GM04504 (cell line): ENCODE measurements around the gene CBX4.
A peak's percentile ranks its signal among the peaks of the same experiment; 100 is the strongest.

ENCODE experiments used
- DNase-seq: peaks from one replicate; pipeline ENCODE4 v3.0.0-alpha.2; 2012; ENCODE audit warnings: low read depth

The CBX4 gene

DNA sequence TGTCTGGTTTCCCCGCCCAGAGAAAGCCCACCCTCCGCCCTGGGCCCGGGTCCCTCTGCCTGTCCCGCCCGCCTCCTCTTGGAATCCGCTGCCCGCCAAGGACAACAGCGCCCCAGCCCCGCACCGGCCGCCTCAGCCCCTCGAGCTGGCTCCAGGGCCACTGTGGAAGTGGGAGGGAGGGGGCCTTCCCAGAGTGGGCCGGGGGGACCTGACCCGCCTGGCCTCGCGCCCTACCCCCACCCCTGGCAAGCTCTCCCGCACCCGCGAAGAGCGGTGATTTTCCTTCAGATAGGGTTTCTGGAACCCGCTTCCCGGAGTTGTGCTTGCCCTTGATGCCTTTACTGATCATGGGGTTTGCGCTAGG is 40.1 kb downstream of the CBX4 start:
- no peak for DNase-seq

DNA sequence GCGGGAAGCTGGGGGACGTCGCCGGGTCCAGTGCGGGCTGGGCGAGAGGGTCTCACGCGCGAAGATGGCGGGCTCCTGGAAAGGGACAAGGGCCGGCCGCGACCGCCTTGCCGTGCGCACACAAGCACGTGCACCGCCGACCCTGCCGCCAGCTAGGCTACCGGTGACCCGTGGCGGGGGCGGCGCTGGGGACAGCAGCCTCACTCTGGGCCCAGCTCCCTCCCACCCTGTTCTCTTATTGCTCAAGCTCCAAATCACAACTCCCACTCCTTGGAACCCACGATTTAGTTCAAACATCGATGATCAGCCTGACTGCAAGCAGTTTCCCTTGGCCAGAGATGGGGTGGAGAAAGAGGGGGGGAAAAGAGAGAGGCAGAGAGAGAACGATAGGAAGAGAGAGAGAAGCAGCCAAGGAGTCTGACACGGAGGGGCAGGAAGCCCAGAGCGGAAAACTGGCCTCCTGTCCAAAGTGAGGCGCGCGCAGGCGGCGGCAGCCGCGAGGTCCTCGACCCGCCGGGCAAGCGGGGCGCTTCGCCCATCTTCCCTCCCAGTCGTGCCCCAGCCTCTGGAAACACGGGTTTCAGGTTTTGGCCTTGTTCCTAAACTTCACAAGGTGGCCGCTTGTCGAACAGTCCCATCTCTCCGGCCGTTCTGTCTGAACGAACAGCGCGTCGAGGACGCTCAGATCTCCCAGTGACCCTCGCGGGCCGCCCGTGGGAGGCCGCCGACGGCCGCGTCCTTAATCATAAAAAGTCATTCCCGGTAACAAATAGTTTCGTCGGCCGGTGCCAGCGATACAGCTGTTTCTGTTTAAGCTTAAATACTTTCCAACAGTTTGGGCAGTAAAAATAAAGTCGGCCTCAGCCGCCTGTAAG is 40.7 kb downstream of the CBX4 start:
- DNase-seq = no peak

DNA sequence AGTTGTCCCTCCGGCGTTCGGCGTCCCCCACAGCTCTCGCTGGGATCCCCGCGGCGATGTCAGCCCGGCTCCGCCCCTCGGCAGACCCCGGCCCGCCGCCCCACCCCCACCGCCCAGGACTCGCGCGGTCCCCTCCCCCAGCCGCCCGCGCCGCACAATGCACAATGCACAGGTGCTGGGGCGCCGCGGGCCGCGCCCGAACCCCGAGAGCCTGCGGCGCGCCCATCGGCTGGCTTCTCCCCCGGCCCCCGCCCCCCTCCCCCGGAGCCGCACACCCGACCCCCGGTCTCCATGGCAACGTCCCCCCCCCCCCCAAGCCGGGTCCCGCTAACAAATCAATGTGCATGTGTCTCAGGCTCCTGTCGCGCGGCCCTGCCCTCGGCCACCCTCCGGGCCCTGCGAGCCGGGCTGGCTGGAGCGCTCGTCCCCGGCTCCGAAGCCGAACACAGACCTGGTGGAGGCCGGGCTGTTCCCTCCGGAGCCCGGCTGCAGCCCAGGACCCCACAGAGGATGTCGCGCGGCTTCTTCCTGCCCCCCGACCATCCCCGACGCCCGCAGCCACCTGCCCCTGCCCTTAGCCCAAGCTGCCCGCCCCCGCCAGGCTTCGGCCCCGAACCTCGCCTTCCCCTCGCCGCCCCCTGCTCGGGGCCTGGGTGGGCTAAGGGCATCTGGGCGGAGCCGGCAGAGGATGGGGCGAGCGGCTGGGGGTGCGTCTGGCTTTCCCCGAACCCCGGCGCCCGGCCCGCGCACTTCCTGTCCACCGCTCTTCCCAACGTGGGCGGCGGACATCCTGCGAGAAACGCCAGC is 41.5 kb downstream of the CBX4 start:
- DNase-seq = no peak

DNA sequence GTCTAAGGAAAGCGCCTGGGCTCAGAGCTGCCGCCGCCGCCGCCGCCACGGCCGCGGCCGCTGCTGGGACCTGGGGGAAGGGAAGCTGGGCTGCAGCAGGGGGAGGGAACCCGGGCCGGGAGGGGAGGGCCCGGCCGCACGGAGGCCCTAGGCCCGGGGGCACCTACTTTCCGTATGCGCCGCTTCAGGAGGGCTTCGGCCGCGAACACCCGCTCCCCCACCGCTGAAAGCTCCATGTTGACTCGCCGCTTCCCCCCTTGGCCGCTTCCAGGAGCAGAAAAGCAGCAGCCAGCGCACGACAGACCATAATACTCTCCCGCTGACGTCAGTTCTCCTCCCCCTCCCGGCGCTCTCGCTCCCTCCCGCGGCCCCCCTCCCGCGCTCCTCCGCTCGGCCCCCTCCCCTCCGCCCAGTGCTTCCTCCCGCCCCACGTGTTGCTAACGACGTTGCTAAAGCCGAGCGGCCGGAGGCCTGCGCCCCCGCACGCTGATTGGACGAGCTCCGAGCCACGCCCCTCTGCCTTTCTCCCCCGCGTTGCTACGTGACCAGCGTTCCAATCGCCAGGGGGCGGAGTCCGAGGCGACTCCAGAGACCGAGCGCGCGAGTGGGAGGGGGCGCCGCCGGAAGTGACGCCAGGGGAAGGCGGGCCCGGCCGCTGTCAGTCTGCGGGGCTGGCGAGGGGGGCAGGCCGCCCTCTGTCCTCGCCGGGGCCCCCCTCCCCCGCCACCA is 42.3 kb downstream of the CBX4 start, which contains the start of gene CBX8:
TSS of gene CBX8 (minus strand) at position 315 of the 729 bp plus-strand sequence. CDS start at position 236, 79 bp downstream.
- DNase-seq = peak; percentile 99

DNA sequence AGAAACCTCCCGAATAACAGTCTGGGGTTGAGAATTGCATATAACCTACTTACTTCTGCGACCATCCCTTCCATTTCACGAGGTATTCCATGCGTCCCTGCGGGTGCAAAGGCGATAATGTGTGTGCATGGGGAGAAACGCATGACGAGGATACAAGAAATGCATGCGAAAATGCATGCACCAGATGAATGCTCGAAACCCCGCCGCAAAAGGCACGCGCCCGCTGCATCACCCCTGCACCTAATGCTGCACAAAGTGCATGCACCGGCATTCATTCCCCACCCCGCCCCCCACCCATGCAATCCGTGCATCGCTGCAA is 42.8 kb downstream of the CBX4 start:
- DNase-seq = no peak

DNA sequence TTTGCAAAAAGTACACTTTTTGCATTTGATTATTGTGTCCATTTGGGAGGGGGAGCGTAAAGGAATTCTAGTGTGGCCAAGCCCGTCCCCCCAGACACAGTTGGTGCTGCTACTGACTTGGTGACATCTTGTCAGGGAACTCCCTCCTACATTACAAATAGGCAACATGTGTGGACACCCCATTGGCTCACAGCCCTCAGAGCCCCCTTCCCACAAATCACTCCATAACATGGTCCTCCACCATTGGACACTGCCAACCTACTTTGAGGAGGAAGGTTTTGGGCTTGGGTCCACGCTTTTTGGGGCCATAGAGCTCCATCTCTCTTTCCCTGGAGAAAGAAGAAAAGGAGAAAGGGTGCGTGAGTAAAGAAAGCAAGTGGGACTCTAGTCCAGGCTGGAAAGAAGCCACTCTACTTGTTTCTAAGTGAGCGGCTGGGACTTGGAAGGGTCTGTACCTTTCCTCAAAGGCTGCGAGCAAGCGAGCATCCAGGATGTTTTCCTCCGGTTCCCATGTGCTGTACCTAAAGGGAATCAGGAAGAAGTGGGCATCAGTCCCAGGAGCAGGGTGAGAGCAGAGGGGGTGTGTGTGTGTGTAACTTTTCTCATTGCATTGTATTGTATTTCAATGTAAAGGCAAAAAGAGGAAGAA is 43.3 kb downstream of the CBX4 start:
- DNase-seq = no peak

DNA sequence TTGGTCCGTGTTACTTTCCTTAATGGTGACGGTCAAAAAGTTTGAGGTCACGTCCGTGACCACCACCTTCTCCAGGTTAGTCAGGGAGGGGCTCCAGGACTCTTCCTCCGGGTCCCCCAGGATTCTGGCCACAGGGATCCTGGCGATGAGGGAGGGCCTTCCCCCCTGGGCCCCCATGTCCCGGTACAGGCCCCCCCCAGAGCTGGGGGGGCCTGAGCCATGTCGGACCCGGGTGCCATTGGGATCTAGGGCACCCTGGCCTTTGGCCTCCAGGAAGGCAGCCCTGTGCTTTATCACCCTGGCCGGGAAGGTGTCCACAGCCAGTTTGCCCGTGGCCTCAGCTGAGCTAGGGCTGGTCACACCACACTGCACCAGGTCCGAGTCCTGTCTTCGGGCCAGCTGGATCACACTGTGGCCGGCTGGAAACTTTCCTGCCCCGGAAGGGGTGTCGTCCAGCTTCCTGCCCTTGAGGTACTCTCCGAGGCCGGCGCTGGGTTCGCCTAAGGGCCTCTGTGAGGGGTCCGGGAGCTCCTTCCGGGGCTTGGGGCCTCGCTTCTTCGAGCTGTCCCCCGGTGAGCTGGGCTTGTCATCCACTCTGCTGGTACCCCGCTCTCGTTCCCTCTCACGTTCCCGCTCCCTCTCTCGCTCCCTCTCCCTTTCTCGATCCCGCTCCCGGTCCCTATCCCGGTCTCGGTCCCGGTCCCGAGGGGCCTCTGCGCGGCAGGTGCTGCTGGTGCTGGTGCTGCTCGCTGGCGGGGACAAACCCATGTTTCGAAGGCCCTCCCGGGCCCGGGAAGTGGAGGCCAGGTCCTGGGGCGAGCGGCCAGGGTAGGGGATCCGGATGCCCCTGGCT is 44.4 kb downstream of the CBX4 start:
- DNase-seq = no peak

DNA sequence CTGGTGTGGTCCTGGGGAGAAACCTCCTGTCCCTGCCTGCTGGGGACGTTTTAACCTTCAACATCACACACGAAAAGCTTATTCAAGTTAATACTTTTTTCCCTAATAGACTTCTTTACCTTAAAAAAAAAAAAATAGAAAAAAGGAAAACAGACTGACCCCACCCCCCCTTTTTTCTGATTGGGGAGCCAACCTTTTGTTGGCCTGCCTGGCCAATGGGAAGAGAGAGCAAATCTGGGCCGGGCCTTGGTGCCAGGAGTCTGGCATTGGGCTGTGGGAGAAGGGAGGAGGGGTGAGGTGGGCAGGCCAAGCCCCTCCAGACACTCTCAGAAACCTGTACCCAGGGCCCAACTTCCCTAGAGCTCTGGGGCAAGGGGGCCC is 45.3 kb downstream of the CBX4 start:
- DNase-seq = no peak

DNA sequence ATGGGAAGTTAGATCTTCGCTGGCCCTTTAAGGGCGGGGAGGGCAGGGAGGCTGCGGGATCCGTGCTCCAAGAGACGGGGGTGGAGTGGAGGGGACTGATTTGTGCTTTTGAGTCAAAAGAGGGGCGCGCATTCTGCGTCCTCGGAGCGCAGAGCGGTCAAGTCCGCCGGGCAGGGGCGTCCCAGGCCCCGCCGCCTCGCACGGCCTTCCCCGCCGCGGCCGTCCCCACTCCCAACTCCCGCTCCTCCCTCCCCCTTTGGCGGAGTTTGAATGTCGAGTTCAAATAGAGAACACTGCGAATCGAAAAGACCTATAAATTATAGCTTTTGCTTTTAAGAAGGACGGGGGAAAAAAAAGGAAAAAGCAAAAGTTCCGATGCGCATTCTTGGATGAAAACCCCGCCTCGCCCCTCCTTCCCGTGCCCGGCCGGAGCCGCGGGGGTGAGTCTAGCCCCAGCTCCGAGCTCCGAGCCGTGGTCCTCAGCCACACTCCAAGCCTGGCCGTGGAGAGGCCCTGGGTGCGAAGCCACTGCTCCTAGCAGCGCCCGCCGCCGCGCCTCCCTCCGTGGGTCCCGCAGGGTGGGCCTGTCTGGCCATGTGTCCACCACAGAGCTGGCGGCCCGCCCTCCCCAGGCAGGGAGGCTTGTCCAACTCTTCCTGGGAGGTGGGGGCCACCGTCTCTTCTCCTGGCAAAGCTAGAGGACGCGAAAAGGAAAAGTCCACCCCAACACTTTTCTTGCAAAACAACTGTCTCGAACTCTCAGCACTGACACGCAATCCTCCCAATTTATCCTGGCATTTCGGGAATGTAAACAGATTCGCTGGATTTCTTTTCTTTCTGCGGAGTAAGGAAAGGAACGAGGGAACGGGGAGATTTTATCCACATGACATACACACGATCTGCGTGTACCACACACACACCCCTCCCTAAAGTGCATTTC is 46.0 kb downstream of the CBX4 start:
- DNase-seq = peak; percentile 83

DNA sequence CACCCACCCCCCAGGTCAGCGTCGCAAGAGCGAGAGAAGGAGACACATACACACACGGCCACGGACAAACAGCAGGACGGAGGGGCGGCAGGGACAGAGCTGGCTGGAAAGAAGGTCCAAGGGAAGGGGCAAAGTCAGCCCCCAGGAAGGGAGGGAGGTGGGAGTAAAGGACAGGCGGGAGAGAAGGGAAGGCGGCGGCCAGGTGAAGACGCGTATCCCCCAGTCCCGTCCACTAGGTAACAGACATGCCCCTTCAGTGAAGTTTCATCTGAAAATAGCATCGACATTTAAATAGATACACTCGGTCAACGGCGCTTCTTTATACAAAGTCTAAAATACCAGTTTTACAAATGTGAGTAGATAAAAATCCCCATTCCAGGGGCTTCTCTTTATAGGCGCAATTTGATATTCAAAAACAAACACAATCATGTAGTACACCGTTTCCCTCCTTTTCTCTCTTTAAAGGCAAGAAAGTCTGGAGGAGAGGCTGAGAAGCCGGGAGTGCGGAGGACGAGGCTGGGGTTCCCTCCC is 46.8 kb downstream of the CBX4 start:
- DNase-seq = no peak

DNA sequence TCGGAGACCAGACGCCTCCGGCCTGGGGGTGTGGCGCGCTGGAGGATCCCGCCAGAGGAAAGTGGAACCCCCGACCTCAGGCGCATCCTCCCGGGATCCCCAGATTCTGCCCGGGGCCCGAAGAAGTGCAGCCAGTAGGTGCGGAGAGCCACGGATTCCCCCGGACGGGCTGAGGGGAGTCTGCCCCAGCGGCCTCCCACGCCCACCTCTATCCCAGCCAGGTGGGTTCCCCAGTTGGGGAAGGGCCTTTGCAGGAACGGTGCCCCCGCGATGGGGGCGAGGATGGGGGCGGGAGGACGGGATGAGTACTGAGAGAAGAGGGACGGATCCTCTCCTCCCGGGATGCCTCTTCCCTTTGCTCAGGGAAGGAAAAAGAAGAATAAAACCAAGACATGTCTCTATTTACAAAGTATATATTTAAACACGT is 47.5 kb downstream of the CBX4 start:
- DNase-seq = no peak

DNA sequence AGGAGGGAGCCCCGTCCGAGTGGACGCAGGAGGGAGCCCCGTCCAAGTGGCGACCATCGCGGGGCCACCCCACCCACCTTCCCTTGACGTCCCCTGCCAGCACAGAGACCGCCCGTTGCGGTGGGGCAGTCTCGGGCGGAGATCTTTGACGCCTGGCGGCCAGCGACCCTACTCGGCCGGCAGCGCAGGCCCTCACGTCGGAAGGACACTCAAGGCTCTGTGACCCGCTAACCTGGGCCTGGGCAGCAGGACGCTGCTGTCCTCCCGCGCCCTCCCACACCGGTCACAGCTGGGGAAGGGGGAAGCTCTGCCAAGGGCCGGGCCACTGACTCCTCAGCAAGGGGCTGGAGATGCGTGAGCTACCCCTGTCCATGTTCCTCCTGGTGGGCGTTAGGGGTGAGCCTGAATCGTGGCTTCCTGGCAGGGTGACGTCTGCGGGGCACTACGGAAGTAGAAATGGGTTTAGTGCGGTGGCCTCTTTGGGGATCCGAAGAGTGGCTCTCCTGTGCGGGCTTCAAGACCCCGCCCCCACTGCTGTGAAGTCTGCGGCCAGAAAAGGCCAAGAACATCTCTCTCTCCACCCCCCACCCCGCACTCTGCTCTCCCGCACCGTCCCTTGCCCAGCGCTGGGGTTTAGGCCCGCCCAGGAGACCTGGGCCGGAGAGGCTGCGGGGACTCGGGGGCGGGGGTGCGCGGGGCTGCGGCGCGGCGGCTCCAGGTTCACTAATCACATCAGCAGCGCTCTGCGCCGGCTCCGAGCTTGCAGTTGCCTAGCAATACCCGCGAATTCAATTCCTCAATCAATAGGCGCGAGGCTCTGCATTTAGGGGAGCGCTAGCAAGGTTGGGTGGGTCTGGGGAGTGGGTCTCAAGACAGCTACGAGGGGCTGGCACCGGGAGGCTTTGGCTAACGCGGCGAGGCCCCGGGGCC is 48.2 kb downstream of the CBX4 start:
- no peak for DNase-seq

DNA sequence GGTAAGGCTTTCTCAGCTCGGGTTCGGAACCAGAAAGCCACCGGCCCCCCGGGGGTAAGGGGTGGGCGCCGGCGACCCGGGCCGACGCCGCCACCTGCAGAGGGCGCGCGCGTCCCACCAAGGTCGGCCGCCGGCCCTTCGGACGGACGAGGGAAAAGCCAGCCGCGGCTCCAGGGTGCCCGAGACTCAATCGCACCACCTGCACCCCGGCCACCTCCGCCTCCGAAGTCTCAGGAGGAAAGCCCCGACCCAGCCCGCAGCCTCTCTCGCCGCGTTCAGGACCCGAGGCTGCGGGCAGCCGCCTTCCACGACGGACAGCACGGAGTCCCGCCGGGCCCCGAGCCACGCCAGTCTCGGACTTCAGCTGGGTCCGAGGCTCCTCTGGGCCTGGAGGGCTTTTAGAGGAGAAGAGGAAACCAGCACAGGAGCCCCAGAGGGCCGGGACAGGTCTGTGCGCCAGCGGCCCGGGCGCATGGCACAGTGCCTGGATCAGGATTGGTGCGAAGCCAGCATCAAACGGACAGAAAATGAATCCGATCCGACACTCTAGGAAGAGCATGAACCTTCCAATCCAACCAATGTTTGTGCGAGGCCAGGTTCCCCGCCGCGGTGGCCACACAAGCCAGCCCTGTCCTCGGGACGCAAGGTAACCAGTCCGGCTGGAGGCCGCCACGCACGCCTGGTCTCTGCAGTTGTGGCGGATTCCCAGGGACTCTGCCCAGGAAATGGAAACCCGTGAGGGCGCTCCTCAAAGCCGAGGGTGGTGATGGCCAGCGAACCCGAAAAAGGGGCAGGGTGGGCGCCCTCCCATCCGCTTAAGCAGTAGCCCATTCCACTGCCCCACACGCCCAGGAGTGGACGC is 49.1 kb downstream of the CBX4 start:
- DNase-seq = no peak

DNA sequence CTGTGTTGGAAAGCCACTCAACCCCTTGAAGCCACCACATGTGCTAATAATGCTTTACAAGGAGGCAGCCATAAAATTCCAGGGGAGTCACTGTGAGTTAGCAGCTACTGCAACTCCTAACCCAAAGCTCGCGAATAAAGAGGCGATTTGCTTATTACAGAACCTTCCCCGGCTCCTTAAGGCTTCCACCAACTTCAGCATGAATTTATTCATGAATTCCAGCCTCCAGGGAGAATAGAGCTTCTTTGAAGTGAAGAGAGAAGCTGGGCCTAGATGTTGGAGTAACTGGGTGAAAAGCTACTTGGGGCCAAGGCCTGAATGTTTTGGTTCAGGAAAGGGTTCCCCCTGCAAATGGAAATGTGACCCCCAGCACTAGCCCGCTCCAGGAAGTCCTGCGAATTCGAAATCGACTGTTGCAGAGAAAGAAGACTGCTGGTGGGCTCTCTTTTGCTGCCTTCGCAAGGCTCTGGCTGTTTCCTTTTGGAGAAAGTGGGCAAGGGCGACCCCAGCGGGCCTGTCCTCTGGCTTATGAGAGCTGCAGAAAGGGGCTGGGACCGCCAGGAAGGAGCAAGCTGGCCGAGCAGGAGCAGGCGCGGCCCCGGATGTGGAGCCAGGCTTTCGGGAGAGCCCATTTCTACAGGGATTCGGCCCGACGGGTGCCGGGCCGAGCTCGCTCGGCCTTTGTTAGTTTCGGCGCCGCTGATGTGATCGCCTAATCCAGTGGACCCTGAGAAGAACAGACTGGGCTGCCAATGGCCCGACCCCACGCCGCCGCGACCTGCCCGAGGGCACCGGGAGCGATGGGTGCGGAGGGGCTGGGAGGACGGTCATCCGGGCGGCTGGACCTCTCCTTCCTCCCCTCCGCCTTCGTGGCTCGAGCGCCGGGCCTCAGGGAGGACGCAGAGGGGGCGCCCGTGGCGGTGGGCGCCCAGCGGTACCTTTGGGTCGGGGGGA is 50.0 kb downstream of the CBX4 start:
- DNase-seq = no peak

DNA sequence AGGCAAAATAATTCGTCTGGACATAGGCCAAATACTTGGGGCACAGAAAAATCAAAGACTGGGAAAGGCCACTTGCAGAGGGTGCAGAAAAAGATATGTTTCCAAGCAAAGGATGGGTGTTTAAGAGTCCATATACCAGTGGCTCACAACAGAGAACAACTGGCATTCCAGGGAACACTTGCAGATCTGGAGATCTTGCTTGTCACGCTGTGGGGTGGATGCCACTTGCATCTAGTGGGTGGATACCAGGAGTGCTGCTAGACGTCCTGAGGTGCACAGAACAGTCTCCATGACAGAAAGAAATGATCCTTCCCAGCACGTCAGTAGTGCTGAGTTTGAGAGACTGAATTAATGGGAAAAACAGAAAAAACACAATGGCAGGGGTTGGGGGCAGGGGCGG is 50.8 kb downstream of the CBX4 start:
- DNase-seq = no peak

DNA sequence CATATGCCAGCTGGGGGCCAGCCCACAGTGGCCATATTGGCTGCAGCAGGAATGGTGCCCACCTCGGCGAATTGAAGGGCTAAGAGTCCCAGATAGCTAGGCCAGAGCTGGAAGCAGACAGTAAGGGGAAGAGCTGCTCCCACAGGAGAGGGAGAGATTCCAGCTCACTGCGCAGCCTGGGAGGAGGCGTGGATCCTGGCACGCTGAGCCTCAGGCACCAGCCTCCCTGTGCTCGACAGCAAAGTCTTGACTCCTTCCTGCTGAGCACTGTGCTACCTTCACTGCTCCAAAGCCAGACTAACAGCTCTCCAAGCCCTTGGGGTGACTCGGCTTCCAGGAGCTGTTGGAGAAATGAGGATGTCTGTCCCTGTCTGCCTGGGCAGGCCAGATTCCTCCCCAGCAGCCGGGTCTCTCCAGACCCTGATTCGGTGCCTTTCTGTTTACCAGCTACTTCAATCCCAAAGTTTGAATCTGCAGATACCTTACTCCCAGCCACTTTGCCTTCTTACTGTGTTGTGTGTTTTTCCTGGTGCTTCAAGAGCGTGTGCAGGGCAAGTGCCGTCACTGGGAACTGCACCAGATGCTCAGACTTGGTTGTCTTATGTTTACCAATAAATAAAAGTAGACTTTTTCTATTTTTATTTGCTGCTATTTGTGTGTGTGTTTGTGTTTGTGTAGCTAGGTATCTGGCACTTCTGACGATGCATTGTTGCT is 52.2 kb downstream of the CBX4 start:
- no peak for DNase-seq
